SK-N-MC (cell line): Measurements from ENCODE around the gene ROGDI.

ENCODE experiments used
- DNase-seq: peaks from one replicate; pipeline ENCODE4 v3.0.0-alpha.2; 2011; ENCODE audit warnings: low read depth, low spot score
- H3K27ac ChIP-seq: fragments of 200-600 bp; sonication (generic); 2 replicates; pipeline ENCODE4 v1.5.1; 2016; ENCODE audit warnings: mixed run types
- H3K36me3 ChIP-seq: fragments of 200-600 bp; sonication (generic); 2 replicates; pipeline ENCODE4 v1.6.1; 2017; ENCODE audit warnings: antibody characterized with exemption, low read length, mixed read lengths; ENCODE audit not compliant: insufficient read depth
- H3K4me3 ChIP-seq: fragments of 200-600 bp; sonication (generic); 2 replicates; pipeline ENCODE4 v1.5.1; 2016
- H3K9ac ChIP-seq: fragments of 200-600 bp; sonication (generic); 2 replicates; pipeline ENCODE4 v1.8.0; 2017; ENCODE audit warnings: mixed run types, mixed read lengths; ENCODE audit not compliant: insufficient read length
- H3K9me3 ChIP-seq: fragments of 200-600 bp; sonication (generic); 2 replicates; pipeline ENCODE4 v1.6.1; 2017; ENCODE audit warnings: low read depth, mild to moderate bottlenecking, antibody characterized with exemption, low read length, moderate library complexity, mixed read lengths
- EZH2 ChIP-seq: fragments of 200-600 bp; sonication (generic); IDR thresholded peaks from one replicate; pipeline ENCODE4 v1.6.1; 2017; ENCODE audit warnings: antibody characterized with exemption
- FOXP2 ChIP-seq: optimal IDR thresholded peaks from 2 replicates; pipeline ENCODE3; 2011; ENCODE audit warnings: mild to moderate bottlenecking, moderate library complexity; ENCODE audit not compliant: insufficient read depth; ENCODE audit errors: extremely low read length, control extremely low read depth
- POLR2AphosphoS5 ChIP-seq: IDR thresholded peaks from 2 replicates; pipeline ENCODE4 v1.6.1; 2012; ENCODE audit warnings: mild to moderate bottlenecking, low read depth, low read length, borderline replicate concordance

The ROGDI gene

DNA sequence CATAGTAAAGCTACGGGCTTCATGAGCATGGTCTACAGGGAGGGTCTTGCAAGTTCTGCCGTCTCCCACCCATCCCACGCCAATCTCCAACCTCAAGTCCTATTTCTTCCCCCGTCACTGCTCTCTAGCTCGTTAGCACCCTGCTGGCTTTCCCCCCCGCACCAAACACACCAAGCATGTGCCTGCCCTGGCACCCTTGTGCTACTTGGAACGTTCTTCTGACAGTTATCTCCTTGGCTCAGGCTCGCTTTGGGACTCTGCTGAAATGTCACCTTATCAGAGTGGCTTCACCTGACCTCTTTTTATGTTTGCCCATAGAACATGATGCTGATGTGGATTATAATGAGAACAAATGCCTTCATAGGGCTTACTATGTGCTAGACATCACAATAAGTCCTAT is 22.8 kb upstream of the ROGDI start:
- H3K9ac ChIP-seq = no peak overlapping the region
- peaks cover 71% of the 10 kb centered on the region for H3K36me3 ChIP-seq
- H3K4me3 ChIP-seq = no peak overlapping the region
- H3K9me3 ChIP-seq = no peaks in the 10 kb centered on the region
- TF ChIP-seq FOXP2 (no peak), EZH2 (no peak), POLR2AphosphoS5 (no peak)
- DNase-seq = no peak
- no peak overlapping the region for H3K27ac ChIP-seq

DNA sequence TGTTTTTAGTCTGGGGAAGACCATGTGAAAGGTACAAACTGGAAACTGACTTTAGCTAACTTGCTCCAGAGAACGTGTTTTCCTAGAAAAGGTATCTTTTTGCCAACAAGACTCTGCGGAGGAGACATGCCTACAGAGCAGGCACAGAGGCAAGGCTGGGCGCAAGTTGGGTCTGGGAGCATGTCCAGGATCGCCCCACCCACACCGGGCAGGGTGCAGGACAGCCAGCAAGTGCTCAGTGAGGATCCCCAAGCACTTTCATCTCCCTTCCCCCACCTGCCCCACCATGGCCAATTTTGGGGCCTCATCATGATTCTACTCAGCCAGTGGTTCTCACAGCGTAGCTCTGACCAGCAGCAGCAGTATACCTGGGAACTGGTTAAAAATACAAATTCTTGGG is 18.2 kb upstream of the ROGDI start:
- no peak for TF ChIP-seq POLR2AphosphoS5
- no peak for TF ChIP-seq FOXP2
- TF ChIP-seq EZH2 = no peak
- no peaks in the 10 kb centered on the region for H3K9me3 ChIP-seq
- no peak for DNase-seq
- H3K36me3 ChIP-seq = peaks cover 66% of the 10 kb centered on the region
- H3K27ac ChIP-seq = no peak overlapping the region
- H3K9ac ChIP-seq = no peak overlapping the region
- H3K4me3 ChIP-seq = no peak overlapping the region

DNA sequence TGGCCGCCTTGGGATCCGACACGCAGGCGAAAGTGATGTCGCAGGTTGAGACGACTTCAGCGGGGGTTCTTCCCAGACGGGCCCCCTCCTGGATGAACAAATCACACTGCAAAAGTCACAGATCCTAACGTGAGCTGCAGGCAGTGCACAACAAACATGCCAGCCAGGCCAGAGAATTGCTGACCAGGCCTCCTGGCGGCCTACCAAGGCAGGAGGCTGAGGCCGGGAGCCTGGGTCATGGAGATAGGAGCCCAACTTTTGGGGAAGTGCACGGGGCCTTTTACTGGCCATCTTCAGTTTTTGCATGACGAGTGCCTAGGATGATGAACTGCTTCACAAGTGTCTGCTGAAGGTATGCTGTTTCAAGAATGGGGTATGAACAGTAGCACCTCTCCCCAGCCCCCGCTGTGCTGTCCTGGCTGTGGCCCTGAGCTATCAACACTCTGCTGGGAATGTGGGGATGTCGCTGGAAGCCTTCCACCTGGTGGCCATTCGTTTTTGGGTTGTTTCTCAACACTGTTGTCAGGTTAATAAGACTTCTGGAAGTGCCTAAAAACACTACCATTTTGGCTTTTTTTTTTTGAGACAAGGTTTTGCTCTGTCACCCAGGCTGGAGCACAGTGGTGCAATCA is 12.2 kb upstream of the ROGDI start:
- Histone ChIP-seq H3K36me3 (peaks cover 64% of the 10 kb centered on the region), H3K9me3 (no peaks in the 10 kb centered on the region)
- no peak for TF ChIP-seq EZH2
- no peak for TF ChIP-seq FOXP2
- TF ChIP-seq POLR2AphosphoS5 = no peak

DNA sequence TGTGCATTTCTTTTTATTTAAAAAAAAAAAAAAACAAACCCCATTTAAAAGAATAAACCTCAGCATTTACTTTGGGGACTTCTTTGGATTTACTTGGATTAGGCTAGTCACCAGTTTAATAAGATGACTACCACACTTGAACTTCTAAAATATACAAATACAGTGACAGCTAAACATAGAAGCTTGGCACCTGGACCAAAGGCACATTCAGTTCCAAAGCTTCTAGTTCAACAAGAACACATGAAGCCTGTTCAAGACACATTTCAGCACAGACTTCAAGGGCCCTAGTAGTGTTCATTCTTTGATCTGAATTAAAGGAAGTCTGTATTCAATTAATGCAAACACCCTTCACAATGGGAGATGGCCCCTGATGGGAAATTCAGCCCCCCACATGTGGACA is 11.6 kb upstream of the ROGDI start:
- TF ChIP-seq EZH2 = no peak
- TF ChIP-seq POLR2AphosphoS5 = no peak
- no peak for DNase-seq
- Histone ChIP-seq H3K9me3 (no peaks in the 10 kb centered on the region), H3K27ac (no peak overlapping the region), H3K36me3 (peaks cover 59% of the 10 kb centered on the region), H3K9ac (no peak overlapping the region), H3K4me3 (no peak overlapping the region)

More for the DNA sequence above, 12.2 kb upstream of the ROGDI start:
- H3K27ac ChIP-seq = no peak overlapping the region
- no peak for DNase-seq
- H3K4me3 ChIP-seq = no peak overlapping the region
- no peak overlapping the region for H3K9ac ChIP-seq

DNA sequence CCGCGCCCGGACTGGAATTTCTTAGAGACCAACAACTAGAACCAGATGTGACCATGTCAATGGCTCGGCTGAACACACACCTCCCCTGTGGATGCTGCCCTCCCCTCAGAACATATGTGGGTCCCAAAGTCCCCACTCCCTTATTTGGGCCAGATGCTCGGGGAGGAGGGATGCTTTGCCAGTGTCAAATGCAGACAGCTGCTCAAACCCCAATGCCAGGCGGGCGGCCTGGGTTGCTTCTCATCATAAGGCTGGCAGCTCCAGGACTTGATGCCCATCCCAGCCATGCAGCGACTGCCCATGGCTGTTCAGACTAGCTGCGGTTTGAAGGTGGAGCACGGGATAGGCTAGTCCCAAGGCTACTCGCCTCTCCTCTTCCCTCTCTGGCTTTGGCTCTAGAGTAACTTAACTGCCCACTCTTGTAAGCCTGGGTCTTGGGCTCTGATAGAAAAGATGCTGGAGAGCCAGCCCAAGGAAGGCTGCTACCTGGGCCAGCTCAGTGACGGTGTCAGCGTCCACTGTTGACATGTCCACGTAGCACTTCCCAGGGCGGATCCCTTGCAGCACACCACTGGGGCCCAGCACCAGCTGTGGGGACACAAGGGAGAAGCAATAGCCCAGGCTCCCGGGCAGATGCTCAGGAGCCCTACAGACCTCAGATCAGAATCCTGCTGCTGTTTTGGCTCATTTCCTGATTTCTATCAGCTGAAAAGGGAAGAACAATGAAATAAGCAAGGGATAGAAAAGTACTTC is 11.0 kb upstream of the ROGDI start:
- Histone ChIP-seq H3K9ac (no peak overlapping the region), H3K27ac (no peak overlapping the region), H3K9me3 (no peaks in the 10 kb centered on the region), H3K36me3 (peaks cover 60% of the 10 kb centered on the region), H3K4me3 (no peak overlapping the region)
- no peak for TF ChIP-seq FOXP2
- TF ChIP-seq POLR2AphosphoS5 = no peak
- TF ChIP-seq EZH2 = no peak
- DNase-seq = no peak

DNA sequence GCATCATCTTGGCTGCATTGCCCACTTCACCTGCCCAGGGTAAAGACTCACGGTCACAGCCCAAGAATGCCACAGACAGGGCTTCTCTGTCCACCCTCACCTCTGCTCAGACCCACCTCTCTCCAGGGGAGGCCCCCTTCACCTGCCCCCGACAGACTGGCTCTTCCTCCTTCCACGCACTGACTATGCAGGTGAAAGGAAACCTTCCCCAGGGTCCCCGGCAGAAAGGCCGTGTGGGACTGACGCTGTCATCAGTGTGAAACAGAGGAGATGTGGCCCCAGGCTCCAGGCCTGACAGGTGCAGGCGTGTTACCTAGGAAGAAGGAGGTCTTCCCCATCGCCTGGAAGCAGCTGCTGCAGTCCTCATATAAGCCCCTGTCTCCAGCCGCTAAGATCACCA is 9.3 kb upstream of the ROGDI start:
- TF ChIP-seq EZH2 (no peak), FOXP2 (no peak), POLR2AphosphoS5 (no peak)
- Histone ChIP-seq H3K4me3 (no peak overlapping the region), H3K9ac (no peak overlapping the region), H3K27ac (no peak overlapping the region), H3K9me3 (no peaks in the 10 kb centered on the region), H3K36me3 (peaks cover 64% of the 10 kb centered on the region)
- DNase-seq = no peak

DNA sequence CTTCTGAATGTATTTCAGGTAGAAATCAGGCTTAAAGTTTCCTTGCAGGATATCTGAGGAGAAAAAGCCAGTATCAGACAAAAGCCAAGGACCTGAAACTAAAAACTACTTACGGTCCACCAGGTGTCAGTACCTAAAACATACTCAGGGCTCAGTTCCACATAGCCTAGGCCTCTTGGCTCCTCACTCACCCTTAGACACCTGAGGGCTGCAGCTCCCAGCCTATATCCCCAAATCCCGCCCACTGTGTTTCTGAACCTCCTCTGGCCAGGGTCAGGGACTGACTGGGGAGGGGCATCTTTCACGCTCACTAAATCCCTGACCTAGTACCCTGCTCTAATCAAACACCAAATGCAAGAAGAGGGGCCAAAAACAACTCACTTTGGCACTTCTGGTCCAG is 8.8 kb upstream of the ROGDI start:
- no peak for TF ChIP-seq POLR2AphosphoS5
- no peak for TF ChIP-seq FOXP2
- no peak for TF ChIP-seq EZH2
- Histone ChIP-seq H3K4me3 (no peak overlapping the region), H3K9ac (no peak overlapping the region), H3K36me3 (peaks cover 62% of the 10 kb centered on the region), H3K27ac (no peak overlapping the region), H3K9me3 (no peaks in the 10 kb centered on the region)
- no peak for DNase-seq

DNA sequence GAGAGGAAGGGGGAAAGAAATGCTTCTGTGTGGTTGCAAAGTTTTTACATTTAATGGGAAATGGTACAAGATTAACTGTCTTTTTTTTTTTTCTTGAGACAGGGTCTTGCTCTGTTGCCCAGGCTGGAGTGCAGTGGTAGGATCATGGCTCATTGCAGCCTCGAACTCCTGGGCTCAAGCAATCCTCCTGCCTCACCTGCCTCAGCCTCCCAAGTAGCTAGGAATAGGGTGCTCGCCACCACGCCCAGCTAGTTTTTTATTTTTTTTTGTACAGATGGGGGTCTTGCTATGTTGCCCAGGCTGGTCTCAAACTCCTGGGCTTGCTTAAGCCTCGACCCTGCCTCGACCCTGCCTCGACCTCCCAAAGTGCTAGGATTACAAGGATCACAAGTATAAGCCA is 3.8 kb upstream of the ROGDI start:
- H3K9ac ChIP-seq = no peak overlapping the region
- DNase-seq = no peak
- H3K9me3 ChIP-seq = no peaks in the 10 kb centered on the region
- TF ChIP-seq POLR2AphosphoS5 (no peak), EZH2 (no peak), FOXP2 (no peak)
- H3K27ac ChIP-seq = no peak overlapping the region
- no peak overlapping the region for H3K4me3 ChIP-seq
- H3K36me3 ChIP-seq = peaks cover 36% of the 10 kb centered on the region

DNA sequence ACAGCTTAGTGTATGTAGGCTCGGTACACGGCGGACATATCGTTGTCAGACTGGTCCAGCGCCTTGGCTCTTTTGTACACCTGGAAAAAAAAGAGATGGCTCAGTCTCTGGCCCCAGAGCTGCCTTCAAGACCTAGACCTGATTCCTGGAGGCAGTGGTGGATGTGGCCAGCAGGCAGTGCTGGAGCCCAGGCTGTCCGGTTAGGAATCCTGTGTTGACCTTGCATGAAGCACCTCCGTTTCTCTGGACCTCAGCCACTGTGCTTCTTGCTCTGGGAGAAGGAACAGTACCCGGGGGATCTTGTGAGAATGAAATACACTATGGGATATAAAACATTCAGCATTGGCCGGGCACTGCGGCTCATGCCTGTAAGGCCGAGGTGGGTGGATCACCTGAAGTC is 2.8 kb upstream of the ROGDI start:
- peaks cover 31% of the 10 kb centered on the region for H3K36me3 ChIP-seq
- H3K9ac ChIP-seq = no peak overlapping the region
- H3K27ac ChIP-seq = no peak overlapping the region
- no peaks in the 10 kb centered on the region for H3K9me3 ChIP-seq
- DNase-seq = no peak
- TF ChIP-seq EZH2 = no peak
- no peak for TF ChIP-seq POLR2AphosphoS5
- TF ChIP-seq FOXP2 = no peak
- no peak overlapping the region for H3K4me3 ChIP-seq
